Left forelimb (tissue), 1 donor: Measurements from ENCODE around the gene ADGRG1.

Source experiments
- DNase-seq: peaks from one replicate; pipeline ENCODE4 v3.0.0-alpha.2; 2018; ENCODE audit warnings: low spot score

The ADGRG1 gene

DNA sequence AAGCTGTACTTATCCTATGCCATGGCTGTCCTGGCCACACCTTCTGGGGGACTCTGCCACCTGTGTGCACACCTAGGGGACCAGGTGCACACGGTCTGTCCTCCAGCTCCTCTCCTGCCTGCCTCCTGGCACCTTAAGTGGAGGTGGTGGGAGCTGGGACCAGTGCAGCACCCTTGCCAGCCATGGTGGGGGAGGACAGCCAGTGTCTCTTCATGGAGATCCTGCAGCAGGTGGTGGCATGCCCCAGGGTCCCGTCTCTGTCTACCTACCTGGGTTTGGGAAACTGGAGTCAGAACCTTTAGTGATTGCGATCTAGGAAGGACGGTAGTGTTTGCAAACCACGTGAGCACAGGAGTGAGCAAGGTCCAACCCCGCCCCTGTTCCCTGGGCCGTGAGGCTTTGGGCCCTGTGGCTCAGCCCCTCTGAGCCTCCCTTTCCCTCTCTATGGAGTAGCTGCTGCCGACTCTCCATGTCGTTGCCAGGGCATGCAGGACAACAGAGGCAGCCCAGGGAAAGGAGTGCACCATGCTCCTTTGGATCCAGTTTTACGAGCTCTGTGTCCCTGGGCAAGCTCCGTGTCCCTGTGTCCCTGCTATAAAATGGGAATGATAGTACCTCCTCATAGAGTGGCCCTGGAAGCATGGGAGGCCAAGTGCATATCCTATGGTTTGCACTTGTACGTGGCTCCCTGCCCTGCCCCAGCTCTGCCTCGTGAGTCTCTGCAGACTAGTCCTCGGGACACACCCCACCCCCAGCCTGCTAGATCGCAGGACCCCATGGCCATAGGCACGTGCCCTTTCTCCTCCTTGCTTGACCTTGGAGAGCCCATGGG, 7.1 kb downstream of the ADGRG1 start:
- DNase-seq, result no peak

DNA sequence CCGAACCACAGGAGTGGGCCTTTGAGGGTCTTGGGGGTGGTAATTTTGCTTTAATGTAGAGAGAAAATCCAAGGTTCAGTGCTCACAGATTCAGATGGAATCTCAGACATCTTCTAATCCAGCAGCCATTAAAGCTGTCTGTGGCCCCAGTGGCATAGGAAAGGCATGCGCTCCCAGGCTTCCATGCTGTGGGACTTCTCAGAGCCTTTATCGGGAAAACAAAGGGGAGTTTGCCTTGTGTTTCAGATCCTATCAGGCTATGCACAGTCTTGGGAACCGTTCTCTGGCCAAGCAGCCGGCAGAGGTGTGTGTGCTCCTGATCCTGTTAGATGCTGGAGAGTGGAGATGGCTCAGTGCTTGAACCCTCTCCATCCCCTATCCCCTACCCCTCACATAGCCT, 7.8 kb downstream of the ADGRG1 start:
- no peak for DNase-seq

DNA sequence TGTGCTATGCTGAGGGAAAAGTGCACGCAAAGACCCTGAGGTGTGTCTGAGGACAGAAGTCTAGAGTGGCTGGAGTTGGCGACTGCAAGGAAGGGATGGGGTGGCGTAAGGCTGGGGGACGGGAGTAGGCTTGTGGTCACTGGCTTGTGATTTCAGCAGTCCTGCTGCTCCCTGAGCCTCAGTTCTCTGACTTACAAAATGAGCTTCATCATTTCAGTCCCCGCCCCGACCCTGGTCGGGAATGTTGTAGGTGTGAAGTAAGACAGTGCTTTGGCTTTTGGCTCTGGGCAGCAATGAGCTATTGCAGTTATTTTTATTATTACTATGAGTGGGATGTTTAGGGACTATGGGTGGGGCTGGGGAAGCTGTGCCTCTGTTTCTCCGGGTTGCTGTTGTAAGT, 8.6 kb downstream of the ADGRG1 start:
- no peak for DNase-seq

DNA sequence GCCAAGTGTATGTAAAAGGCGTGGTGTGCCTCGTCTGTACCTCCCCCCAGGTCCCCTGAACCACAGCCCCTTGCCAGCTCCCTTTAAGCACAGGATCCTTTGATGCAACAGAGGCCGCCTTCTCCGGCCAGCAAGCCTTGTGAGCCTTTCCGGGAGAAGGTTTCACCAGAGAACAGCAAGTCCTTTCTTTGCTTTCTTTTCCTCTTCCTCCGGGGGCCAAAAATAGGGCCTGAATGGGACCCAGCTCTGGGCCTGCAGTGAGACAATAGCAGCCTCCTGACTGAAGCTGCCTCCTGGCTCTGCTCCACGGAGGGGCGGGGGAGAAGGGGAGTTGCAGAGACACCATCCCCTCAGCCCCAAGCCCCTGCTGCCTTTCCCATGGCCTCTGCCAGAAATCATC, 9.0 kb downstream of the ADGRG1 start:
- DNase-seq, result no peak

DNA sequence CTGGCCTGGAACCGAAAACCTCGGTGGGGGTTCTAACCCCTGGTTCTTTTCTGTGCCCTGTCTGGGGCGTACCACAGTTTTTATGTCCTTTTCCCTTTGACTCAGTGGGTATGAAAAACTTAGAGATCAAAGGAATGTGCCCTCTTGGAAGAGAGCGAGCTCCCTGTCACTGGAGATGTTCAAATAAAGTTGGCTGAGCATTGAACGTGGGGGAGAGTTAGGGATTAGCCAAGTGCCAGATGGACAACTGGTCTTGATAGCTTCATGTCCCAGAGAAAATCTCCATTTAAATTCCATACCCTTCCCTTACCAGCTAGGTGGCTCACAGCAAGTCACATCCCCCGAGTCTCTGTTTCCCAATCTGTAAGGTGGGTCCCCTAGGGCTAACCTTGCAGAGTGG, 9.5 kb downstream of the ADGRG1 start:
- no peak for DNase-seq

DNA sequence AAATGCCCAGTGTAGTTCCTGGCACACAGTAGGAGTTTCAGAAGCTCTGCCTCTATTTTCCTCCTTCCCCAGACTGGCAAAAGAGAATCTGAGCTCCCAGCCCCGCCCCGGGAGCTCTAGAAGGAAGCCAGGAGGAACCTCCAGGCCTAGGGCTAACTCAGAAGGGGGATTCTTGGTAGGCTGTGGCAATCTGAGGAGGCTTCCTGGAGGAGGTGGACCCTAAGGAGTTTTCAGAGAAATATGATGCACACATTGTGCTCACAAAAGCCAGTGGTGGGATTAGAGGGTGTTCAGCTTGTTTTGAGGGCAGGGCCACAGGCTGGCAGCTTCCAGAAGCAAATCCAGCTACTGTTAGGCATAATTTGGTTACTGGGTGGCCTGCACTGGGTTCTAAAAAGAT, 10.0 kb downstream of the ADGRG1 start:
- no peak for DNase-seq

DNA sequence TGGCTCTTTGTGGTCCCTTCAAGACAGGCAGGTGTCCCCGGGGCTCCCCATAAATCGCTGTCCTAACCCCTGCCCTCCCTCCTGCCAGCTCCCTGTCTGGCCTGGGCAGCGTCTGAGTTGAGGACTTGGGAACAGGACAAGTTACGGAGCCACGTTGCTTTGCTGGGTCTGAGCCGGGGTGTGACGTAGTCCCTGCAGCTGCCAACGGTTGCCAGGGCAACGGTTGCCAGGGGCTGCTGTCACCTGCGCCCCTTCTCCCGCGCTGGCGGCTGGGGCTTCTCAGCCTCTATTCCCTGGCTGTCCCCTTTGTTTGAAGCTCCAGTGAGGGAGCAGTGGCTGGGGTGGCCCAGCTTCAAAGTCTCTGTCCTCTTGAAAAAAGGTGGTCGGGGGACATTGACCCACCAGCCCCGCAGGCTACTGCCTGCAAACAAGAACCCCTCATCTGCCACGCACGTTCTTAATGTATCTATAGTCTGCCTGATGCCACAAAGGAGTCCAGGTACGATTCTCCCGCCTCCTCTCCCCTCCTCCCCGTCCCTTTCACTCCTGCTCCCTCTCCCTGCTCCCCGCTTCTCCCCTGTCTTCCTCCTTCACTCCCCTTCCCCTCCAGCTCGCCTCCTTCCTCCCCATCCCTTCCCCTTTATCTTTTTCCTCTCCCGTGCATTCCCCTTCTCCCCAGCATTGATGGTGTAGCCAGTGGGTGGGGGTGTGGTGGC, 10.9 kb downstream of the ADGRG1 start:
- peak; percentile 80 for DNase-seq

DNA sequence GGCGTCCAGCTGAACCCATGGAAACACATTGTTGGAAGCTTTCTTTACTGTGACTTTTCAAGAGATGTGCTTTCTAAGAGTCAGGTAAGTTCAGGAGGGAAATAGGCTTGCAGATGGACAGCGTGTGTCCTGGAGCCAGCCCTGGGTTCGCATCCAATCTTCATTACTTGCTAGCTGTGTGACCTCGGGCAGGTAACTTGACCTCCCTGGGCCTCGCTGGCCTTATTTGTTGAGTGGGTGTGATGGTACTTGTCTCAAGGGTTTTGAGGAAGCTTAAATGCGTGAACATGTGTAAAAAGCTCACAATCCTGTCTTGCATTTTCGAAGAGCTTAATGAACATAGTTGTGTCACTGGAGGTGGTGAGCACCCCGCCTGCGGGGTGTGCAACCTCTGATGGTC, 11.8 kb downstream of the ADGRG1 start:
- DNase-seq, result no peak

DNA sequence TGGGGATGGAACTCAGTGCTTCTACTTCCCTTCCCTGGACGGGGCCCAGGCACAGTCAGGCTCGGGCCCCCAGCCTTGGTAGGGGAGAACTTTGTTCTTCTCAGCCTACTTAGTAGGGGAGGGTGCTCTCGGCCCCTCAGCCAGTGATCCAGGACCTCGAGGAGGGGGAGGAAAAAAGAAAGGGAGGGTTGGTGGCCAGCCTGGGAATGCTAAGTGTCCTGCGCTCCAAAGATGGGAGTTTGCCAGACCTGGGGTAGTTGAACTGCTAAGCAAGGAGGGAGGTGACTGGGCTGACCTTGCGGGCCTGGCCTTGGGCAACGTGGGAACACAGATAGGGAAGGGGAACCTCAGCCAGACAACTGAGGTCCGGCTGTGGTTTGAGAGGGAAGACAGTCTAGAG, 12.2 kb downstream of the ADGRG1 start:
- DNase-seq, result no peak

DNA sequence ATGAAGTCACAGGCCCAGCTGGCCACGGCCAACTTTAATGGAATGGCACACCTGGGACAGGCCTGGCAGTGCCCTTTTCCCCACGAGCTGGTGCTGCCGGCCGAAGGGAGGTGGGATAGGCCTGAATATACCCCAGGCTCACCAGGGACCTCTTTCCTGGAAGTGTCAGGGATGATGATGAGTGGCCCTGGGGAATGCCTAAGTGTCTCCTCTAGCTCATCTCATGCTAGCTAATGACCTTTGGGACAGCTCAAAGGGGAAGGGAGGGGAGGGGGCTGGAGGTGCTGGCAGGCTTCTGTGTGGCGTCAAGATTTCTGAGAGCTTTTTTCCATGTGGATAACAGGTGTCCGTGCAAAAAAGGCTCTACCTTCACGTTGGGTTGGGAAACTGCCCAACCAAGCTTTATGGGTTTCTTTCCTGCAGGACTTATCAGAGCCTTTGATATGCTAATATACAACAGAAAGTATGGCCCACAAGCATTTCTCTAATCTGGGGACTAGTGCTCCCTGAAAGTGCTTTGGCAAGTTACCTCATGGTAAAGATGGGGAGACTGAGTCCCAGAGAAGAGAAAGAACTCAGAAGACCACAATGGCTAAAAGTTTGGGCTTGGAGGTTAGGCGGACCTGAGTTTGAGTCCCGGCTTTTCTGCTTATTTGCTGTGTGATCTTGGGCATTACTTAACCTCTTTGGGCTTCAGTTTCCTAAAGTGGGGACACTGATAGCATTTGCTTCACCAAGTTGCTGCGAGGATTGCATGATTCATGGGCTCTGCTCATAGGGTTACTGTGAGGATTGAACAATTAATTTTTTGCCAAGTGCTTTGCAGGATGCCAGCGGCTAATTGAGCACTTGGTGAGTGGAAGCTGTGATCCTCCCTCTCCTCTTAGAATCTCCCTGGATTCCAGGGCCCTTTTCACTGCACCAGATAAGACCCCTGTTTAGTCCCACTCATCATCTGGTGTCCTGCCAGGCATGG, 14.0 kb downstream of the ADGRG1 start:
- no peak for DNase-seq

DNA sequence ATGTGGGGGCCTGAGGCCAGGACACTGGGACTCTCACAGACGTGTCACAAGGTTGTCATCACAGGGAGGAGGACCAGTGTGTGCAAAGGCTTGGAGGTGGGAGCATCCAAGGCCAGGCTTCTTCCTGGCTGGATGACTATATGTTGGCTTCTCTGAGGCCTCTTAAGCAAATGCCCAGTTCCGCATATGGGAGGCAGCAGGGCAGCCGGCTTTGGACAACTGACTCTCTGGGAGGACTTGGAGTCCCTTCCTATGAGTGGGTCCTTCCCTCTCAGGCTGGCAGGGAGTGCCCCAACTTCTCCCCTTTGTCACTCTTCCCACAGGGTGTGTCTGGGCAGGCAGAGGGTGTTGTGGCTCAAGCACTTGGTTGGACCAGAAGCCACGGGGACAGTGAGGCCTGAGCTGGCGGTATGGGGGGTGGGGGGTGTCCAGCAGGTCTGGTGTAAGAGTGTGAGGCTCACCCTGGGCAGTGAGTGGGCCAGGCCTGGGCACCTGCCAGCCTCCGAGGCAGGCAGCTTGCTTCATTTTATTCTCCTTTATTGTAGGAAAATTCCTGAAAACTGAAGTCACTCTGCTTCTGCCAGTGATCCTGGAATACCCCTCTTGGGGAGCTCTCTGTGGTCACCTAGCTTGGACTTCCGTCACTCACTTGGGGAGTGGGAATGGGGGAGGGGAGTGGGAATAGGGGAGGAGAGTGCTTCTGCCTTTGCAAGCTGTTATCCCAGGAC, 14.9 kb downstream of the ADGRG1 start:
- no peak for DNase-seq

DNA sequence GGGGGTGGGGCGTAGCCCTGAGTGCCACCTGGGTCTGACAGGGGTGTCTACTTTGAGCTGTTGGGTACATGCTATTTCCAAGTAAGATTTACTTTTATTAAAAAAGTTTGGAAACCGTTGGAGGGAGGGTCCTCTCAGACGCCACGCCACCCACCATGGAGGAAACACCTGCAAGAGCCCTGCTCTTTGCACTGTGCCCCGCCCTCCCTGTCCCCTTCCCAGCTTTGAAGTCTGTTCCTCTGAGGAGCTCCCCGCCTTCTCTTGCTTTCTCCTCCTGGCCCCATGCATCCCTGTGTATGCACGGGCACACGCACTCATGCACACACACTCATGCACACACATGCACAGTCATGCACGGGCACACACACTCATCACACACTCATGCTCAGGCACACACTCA, 15.5 kb downstream of the ADGRG1 start:
- no peak for DNase-seq

DNA sequence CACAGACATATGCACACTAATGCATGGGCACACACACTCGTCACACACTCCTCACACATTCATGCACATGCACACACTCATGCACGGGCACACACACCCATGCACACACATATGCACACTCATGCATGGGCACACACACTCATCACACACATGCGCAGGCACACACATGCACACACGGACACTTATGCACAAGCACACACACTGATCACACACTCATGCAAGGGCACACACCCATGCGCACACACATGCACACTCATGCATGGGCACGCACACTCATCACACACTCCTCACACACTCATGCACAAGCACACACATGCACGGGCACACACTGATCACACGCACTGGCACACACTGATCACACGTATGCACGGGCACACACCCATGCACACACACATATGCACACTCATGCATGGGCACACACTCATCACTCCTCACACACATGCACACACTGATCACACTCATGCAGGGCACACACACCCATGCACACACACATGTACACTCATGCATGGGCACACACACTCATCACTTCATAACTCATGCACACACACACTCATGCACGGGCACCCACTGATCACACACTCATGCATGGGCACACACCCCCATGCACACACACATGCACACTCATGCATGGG, 16.1 kb downstream of the ADGRG1 start:
- no peak for DNase-seq

DNA sequence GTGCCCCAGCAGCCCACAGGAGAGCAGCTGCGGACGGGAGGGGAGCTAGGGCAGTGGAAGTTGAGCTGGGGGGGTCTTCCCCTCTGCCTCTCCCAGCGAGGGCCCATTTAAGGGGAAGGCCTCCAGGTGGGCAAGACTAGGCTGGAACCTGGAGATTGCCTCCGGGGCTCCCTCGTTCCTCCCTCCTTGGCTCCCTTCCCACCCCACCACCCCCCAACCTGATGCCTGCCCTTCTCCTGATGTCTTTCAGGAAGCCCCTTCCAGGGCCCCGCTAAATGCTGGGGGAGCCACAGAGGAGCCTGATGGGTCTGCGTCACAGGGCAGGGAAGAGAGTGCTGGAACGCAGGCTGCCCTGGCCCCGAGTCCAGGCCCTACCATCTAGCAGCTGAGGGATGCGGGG, 16.7 kb downstream of the ADGRG1 start:
- no peak for DNase-seq

DNA sequence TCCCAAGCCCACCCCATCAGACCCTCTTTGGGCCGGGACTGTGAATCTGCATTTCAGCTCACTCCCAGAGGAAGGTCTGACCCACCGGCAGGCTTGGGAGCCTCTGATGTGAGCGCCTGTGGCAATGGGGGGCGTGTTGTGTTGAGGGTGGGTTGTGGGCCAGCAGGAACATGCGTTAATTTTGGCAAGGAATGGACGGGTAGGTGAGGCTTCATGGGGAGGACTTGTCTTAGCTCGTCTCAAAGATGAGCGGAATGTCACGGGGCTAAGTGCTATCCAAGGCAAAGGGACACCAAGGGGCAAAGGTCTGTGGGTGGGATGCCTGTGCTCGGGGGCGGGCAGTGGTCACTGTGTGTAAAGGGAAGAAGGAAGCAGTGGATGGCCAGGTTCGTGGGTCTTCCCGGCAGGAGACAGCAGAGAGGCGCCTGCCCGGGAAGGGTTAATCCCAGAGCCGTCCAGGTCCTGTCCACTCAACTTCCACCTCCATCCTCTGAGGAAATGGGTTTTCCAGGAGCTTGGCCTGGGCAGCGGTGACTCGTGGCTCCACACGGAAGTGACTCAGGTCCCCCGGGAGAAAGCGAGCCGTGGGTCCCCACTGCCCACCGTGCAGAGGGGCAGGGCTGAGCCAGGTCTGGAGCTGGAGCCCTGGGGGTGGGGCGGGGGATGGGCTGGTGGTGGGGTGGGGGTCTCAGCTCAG, 17.4 kb downstream of the ADGRG1 start:
- no peak for DNase-seq

DNA sequence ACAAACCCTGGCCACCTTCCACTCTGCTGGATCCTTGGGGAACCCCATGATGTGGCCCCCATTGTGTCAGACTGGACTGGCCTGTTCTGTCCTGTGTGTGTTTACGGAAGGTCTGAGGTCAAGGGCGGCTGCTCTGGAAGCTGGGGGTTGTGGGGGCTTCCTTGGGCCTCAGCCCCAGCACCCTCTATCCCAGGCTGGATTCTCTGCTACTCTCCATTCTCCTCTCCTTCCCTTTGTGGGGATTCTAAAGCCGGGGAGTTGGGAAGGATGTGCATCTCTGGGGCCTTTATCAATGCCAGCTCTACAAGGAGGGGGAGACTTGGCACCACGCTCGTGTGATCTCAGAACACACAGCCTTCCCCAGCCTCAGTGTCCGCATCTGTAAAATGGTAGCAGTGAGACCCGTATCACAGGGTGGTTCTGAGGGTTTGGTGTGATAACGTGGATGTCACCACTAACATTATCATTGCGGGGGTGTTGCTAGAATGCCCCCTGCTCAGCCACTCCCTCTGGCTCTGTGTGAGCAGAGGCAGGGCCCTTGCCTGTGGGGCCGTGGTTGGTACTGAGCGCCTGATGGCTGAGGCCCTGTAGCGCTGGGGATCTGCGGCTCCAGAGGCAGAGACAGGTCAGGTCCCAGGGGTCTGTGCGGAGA, 18.1 kb downstream of the ADGRG1 start:
- DNase-seq, result no peak

DNA sequence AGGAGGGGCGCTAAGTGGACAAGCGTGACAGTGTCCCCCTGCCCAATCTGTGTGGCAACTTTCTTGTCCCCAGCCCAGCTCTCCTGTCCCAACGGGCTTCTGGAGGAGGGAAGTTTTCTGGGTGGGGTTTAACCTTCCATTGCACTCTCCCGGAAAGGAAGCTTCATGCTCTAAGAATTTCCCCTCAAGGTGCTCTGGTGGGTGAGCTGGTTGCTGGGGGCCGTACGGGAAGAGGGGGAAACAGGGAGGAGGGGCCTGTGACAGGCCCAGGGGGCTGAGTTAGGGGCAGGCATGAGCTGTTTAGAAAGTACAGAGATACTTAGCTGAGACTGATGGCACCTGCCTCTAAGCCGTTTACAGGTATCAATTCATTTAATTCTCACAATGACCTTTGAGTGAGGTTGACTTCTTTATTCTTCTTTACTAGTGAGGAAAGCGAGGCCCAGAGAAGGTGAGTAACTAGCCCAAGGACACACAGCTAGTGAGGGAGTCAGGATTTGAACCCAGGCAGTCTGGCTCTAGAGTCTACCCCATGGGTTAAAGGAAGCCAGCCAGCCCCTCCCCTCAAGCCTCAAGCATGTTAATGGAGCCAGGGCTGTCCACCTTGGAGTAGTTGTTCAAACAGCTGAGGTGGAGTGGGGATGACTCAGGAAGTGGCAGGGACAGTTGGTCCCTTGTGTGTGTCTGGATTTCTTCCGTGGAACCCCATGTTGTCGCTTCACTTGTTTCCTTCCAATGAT, 18.9 kb downstream of the ADGRG1 start:
- no peak for DNase-seq

DNA sequence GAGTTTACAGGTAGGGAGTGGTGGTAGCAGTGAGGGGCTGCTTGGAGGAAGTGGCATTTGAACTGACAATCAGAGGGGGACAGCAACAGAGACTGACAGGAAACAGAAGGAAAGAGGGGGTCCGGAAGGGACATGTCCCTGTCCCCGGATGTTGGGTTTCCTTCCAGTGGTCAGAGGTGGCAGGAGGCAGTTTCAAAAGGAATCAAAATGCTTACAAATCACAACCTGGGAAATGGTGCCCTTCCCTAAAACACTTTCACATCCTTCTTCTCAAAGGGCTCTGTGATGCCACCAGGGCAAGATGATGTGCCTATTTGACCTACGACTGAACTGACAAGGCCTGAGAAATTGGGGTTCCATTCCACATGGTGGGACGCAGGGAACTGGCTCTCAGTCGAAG, 19.7 kb downstream of the ADGRG1 start:
- no peak for DNase-seq
